Measurements from ENCODE around the gene SKI.

The SKI gene

DNA sequence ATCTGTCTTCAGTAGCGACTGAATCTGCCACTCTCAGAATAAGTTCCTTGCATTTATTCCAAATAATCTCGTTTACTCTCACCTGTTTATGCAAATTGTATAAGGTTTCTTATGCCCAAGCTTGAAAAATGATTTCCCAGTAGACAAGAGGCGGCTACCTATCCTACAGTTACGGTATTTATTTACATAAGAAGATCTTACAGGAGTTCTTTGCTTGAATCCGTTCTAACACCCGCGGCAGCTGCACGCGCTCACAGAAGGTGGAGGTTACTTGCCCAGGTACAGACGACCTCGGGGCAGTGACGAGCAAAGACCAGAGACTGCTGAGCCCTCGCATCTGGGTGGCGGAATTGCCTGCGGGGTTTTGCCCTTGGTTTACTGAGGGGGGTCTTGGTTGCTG, 79.9 kb downstream of the SKI start:
- no peak for DNase-seq (ENCODE audit: low spot score)

DNA sequence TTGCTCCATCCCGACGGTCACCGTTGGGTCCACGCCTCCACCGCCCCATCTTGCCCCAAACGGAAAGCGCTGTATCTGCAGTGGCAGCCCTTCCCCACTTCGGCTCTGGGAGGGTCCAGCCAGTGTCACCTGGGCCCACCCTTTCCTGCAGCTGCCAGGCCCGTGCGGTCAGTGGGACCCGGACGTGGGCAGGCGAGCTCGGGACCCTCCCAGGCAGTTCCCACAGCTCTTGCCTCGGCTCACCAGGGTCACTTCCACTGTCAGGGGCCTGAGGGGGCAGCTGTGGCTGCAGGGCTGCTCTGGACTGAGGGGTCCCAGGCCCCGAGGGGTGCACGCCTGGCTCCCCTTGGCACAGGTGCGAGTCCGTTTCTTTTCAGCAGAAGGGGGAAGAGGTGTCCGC, 80.7 kb downstream of the SKI start:
- DNase-seq (ENCODE audit: low spot score): no peak

DNA sequence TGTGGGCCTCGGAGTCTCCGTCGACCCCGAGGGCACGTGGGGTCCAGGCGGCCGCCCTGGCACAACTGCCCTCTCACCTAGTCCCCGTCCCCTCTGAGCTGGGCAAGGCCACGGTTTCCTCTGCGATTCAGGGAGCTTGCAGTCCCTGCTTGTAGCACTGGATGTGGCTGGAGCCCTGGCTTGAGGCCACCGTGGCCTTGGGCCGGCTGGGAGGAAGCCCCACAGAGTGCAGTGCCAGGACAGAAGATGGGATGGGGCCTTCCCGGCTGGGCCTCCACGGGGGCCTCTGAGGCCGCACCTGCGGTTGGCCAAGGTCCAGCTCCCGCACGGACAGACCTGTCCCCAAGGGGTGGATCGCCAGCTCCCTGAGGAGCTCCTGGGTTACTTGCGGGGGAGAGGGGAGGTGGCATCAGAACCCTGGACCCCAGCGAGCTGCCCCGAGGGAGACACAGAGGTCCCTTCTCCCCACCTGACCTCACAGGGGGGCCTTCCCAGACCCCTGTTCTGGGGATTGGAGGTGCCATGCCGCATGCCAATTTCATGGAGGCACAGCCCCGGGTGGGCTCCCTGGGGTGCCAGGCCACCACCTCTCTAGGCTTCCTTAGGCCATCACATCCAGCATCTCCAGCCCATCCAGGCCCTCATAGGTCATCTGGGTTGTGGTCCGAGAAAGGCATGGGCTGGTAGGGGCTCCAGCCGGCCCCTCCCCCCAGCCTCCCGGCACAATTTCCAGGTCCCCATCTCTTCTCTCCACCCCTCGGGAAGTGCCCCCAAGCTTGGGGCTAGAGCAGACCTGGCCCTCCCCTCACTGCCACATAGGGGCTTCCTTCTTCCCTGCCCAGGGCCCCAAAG, 82.4 kb downstream of the SKI start:
- no peak for DNase-seq (ENCODE audit: low spot score)

DNA sequence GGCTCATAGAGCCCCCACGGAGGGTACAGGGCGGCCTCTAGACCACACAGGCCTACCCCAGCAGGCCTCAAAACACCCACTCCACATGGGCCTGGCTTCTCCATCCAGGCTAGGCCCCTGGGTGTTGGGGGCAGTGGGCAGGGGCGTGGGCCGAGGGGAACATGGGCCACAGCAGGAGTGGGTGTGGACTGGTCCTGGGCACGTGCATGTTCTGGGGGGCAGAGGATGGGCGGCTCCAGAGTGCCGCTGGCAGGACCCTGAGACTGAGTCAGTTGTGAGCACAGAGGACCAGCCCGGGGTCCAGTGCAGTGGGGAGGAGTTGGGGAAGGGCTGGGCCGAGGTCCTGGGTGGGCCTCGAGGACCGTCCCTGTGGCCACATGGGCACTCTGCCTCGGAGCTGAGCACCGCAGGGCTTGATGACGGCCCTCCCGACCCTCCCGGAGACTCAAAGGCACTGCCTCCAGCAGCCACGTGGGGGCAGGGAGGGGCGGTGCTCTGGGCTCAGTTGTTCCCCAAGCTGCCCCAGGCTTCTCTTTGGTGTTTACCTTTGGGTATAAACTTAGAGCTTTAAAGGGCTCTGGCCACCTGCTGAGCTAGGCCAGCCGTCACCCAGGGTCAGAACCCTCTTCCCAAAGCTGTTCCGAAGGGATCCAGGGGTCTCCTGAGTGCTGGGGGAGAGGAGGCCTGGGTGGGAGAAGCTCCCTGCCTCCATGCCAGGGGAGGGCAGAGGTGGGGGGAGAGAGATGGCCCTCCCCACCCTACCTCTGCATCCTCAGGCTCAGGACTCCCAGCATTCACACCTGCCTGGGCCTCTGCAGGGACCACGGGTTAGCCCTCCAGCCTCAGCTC, 83.3 kb downstream of the SKI start:
- peak; percentile 82 for DNase-seq (ENCODE audit: low spot score)

DNA sequence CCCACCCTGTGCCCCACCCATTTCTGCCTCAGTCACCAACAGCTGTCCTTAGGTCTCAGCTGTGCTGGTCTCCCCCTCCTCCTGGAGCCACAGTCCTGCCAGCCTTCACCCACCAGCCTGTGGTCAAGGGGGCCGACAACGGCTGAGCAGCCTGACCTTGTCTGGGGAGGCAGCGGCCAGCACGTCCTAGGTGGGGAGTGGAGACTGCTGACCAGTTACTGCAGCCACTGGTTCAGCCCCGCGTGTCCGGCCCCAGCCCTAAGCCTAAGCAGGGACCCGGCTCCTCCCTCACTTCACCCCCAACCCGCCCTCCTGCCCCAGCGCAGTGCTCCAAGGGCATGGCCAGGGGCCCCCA, 84.0 kb downstream of the SKI start:
- DNase-seq (ENCODE audit: low spot score): no peak

DNA sequence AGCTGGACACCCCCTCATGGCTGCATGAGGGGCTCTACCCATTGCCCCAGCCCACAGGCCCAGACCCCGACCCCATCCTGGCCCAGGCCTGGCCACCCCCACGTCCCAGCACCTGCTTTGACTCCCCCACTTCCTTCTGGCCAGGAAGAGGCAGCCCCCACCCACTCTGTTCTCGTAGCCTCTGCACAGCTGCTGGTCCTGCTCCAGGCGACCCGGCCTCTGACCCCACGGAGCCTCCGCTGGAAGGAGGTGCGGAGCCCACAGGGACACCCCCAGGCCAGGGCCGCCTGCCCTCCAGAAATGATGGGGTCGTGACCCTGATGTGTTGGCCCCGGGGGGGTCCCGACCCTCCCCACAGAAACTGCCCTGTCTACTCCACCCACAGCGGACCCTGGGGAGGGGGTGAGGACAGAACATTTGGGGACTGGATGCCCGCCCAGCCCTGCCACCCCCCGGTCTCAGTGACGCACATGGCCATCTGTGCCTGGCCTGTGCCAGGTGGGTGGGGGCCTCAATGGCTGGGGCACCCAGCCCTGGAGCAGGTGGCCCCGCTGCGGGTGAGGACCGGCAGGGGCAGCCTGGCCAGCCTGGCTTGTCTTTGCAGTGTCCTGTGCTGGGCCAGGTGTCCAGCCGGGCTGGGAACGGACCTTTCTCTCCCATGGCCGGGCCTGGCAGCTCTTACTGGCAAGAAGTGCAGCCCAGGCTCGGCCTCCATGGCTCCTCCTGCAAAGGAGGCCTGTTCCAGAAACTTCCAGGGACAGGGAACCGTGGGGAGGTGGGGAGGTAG, 84.6 kb downstream of the SKI start:
- peak; percentile 47 for DNase-seq (ENCODE audit: low spot score)

DNA sequence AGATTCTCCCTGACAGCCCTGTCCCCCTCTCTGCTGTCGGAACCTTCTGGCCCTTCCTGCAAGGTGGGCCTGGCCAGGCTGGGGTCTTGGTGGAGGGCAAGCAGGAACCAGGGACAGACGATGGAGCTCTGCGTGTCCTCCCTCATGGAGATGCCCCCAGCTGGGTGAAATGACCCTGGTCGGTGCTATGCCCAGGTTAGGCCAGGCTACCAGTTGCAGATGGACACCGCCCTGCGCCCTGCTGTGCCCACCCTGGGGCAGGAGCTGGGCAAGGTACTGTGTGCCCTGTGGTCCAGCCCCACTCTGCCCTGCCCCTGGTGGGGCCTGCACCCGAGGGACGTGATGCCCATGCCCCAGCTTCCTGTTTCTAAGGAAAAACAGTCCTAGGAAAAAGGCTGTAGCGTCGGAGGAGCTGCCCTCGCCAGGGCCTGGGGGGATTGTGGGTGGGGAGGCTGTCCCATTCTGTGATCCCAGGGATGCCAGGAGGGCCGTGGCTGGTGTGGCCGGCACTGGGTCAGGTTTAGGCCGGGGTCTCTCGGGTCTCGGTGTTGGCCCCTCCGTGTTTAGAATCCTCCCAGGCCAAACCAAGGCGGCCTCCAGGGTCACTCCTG, 85.6 kb downstream of the SKI start:
- no peak for DNase-seq (ENCODE audit: low spot score)

DNA sequence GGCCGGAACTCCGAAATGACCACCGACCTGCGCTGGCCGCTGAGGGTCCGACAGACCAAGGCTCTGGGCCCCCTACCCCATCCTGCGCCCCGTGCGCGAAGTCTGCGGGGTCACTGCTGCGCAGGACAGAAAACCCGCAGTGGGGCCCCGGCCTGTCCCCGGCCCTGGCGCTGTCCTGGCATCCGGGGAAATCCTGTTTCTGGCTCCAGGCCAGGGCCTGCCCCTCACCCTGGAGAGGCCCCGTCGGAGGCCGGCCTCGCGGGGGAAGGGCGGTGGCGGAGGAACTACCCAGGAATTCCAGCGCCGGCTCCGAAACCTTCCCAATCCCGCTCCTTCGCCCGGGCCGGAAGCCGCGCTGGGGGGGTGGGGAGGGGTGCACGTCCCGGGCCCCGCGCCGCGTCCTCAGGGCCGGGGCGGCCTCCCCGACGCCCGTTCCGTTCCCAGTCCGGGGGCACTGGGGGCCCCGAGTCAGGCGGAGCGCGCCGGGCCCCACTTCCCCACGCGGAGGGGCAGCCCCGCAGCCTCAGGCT, 86.2 kb downstream of the SKI start:
- DNase-seq (ENCODE audit: low spot score): no peak

DNA sequence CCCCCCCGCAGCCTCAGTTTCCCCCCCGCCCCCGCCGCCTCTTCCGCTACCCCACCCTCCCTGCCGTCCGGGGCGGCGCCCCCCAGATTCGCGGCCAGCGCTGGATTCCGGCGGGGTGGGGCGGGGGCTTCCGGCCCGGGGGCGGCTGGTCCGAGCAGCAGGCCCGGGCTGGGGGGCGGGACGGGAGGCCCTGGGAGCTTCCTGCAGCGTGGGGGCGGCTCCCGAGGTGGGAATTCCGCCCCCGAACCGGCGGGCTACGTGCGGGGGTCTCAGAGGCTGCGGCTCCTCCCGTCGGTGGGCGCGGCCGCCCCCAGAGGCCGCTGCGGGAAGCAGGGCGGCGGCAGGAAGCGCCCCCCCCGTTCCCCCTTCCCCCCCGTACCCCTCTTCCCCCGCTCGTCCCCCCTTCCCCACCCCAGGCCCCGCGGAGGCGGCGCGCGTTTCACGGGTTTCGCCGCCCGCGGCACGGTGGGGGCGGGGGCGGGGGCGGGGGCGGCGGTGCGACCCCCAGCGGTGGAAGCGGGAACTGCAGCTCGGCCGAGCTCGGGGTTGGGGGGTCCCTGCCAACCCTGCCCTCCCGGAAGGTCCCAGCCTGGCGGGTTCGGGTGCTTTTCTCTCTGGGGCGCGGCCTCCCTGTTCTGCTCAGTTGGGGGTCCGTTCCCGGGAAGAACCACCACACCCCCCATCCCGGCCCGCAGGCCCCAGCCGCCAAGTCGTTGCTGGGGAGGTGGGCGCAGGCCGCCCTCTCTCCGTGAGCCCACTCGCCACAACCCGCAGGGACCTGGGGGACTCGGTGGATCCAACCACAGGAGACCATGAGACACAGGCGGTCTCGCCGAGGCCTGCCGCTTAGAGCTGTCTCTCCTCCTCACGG, 86.9 kb downstream of the SKI start:
- DNase-seq (ENCODE audit: low spot score): peak; percentile 50

DNA sequence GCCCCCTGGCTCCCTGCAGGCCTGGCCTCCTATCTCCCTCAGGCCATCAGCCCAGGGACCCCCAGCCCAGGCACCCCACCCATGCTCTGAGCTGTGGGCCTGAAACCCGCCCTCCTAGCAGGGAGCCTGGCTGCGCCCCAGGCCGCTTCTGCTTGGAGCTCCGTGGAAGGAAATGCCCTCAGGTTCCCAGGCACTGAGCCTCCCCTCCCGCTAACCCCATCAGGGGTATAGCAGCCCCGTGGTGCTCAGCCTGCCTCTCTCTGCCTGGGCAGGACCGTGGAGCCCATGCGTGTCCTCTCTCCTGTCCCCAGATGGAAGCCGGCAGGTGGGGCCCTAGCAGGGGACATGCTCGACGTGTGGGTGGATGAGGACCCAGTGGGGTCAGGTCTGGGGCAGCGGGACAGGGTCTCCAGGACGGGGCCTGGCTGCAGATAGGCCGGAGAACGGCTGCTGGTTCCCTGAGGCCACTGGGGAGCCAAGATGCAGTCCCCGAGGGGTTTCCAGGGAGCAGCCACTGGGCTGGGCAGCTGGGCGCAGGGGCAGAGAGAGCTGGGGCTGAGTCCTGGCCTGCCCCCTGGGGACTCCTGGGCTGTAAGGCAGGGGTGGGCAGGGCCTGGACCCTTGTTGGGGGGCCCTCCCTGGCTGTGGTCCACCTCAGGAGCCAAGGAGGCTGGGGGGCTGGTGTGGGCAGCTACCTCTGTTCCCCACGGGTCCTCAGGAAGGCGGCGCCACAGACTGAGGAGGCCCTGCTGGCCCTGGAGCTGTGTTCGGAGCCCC, 87.7 kb downstream of the SKI start:
- no peak for DNase-seq (ENCODE audit: low spot score)

DNA sequence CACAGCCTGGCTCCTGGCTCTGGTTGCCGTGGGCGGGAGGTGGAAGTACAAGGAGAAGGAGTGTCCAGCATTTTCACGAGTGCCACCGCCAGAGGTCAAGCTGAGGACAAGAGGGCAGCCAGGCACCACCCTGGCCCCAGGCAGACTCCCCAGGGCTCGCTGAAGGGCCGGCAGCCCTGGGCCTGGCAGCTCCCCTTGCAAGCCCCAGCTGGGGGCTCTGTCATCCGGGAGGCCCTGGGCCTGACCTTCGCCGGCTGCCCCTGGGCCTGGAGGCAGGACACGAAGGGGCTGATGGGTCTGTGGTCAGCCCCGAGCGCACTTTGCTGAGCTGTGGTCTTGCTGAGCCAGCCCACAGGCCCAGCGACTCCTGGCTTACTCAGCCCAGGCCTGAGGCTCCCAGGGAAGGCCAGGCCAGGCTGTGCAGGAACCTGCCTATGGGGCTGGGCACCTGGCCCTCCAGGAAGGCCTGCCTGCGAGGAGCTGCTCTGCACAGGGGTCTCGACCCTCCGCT, 88.4 kb downstream of the SKI start:
- DNase-seq (ENCODE audit: low spot score): no peak

DNA sequence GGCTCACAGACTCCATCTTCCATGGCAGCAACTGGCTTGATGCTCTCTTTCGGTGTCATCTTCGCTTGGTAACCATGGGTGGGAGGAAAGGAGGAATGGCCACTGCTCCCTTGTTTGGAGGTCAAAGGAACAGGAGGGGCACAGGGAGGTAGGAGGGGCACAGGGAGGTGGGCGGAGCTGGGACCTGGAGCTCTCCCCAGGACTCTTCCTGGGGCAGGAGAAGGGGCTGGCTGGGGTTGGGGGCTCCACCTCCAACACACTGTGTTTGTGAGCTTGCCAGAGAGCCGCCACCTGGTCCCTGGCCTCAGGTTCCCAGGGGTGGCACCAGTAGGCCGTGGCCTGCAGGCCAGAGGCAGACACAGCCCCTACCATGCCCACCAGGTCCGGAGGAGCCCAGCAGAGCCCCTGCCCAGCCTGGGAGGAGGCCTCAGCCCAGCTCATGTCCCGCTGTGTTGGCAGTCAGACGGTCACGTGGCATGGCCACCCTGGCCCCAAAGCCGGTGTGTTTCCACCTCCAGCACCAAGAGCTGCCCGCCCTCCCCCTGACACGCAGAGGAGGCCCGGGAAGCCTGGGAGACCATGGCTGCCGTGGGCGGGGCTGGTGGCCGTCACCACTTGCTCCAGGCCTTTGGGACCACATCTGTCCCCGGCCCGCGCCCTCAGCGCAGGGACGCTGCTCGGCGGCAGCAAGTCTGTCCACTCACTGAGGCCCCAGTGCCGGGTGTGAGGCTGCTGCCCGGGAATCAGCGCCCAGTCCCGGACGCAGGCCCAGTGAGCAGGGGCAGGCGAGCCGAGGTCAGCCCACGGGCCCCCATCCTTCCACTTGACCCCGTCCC, 89.3 kb downstream of the SKI start:
- no peak for DNase-seq (ENCODE audit: low spot score)

DNA sequence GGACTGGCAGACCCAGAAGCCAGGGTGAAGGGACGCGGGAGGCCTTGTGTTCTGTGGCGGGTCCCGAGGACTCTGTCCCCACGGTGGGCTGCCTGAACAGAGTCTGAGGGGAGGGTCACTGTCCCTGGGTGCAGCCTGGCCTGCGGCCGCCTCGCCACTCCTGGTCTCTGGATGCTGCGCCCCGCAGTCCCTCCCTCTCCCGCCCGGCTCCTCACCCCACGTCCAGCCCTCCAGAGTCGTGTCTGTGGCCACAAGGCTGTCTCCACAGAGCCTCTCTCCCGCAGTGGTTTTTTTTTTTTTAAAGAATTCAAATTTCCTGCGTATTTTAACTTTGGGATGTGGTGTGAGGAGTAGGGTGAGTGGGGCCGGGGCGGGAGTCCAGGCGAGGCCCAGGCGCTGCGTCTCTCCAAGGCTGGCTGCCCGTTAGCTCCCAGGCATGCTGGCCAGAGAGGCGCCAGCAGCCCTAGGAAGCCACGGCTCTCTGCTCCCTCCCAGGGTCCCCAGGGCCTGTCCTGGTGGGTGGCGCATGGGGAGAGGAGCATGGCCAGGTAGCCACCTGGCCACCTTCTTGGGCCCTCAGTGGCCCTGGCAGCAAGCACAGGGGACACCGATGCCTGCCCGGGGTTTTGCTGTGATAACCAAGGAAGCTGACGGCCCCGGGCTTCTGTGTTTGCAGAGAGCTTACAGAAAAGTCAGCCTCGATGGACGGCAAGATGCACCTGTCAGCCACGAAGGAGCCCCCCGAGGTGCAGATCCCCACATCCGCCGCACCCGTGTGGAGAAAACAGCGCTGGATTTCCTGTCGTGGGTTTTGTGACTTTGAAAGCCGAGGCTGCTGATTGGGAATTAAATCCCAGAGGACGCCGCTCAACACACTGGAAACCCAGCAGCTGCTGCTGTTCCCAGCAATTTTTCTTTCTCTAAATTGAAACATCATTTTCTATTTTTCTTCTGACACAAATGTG, 90.5 kb downstream of the SKI start:
- no peak for DNase-seq (ENCODE audit: low spot score)

DNA sequence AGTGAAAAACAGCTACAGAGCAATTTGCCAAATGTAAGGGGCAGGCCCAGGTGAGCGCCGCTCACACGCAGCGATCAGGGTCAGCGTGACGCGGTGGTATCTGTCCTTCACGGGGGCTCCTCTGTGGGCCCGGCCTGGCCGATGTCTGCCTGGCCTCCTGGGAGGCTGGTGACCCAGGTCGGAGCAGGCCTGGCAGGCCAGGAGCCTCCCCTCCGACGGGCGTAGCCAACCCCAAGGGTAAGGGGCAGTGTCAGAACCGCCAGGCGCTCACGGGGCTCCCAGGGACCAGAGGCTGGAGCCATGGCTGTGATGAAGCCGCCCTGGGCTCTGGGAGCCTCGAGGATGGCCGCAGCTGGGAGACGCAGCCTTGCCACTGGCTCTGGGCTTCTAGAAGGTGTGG, 91.2 kb downstream of the SKI start:
- no peak for DNase-seq (ENCODE audit: low spot score)

DNA sequence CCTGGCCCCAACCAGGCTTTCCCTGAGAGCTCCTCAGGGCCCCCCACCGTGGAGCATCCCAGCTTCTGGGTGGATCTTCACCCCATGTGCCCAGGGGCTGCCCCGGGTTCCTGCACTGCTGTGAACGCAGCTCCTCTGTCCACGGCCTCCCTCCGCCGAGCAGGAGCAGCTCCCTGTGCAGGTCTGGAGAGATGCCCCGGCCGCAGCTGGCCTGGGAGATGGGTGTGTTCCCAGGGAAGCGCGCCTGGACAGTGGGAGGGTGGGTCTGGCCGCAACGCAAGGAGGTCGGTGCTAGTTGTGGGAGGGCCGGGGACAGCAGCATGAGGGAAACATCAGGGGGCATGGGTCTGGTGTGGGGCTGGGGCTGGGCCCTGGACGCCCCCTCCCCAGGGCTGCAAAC, 91.9 kb downstream of the SKI start:
- no peak for DNase-seq (ENCODE audit: low spot score)

DNA sequence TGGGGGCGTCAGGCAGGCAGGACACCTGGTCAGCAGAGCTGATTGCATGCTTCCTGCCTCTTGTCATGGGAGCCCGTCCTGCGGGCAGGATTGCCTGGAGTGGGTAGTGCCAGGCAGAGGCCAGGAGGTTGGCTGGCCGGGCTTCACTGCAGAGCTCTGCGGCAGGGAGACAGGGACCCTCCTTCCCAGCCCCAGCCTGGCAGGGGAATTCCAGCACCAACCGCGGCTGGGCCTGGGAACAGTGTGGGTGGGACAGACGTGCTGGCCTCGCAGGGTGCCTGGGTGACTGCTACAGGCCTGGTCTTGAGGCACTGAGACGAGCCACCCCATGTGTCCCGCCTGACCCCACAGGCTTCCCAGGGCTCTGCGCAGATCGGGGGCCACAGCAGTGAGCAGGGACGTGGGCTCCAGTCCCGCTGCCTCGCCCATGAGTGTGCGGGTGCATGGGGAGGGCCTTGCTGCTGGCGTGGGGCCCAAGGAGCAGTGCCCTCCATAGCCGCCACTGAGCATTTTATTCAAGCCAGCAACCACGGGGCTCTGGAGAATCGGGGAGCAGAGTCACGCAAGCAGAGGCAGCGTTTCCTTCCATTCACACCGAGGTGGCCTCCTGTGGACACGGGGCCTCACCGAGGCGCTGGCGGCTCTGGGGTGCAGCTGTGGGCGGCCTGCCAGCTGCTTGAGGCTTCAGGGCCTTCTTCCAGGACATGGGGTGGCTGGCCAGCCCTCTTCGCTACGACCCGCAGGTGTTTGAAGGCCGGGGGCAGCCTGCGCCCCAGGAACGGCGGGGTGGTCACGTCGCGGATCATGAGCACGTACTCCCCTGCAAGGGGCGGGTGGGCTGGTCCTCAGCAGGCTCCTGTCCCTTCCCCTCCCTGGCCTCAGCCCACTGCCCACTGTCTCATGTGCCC, 92.9 kb downstream of the SKI start:
- no peak for DNase-seq (ENCODE audit: low spot score)
